ENCODE measurements around the gene PTPRT.

The PTPRT gene

DNA sequence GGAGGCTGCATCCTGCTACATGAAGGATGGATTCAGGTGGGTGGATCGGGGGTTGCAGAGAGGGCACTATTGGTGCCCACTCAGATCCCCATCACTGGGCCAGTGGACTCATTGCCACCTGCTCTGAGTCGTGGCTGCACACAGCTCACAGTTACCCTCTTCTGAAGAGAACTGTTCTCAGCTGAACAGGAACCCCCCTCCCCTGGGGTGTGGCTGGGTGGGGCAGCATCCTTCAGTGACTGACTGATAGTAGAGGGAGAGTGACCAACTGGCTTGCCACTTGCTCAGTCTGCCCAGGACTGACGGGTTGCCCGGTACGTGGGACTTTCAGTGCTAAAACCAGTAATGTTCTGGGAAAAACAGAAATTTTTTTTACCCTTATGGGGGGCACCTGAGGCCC is 1077.5 kb downstream of the PTPRT start:
- H3K36me3 Mint-ChIP-seq (ENCODE audit: low read depth) = no peaks in the 10 kb centered on the region
- no peak overlapping the region for H3K4me3 Mint-ChIP-seq
- no peaks in the 10 kb centered on the region for H3K4me1 Mint-ChIP-seq (ENCODE audit: low read depth)
- no peak for DNase-seq
- no peak overlapping the region for H3K27ac Mint-ChIP-seq
- H3K9me3 Mint-ChIP-seq = no peaks in the 10 kb centered on the region
- no peaks in the 10 kb centered on the region for H3K27me3 Mint-ChIP-seq

DNA sequence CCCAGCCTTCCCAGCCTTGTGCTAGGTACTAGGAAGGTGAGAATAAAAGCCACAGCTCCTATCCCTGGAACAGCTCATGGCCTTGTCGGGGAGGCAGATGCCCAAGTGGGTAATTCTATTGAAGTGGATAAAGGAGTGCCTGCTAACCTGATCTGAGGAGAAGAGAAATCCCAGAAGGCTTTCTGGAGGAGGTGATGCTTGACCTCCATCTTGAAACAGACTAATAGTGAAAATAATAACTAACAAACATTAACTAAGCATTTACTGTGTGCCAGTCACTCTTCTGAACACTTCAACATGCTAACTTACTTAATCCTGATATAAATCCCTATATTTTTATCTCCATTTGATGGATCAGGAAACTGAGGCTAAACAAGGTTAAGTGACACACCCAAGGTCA is 1078.4 kb downstream of the PTPRT start:
- no peaks in the 10 kb centered on the region for H3K27me3 Mint-ChIP-seq
- no peaks in the 10 kb centered on the region for H3K9me3 Mint-ChIP-seq
- no peaks in the 10 kb centered on the region for H3K4me1 Mint-ChIP-seq (ENCODE audit: low read depth)
- H3K27ac Mint-ChIP-seq = no peak overlapping the region
- no peaks in the 10 kb centered on the region for H3K36me3 Mint-ChIP-seq (ENCODE audit: low read depth)
- DNase-seq = no peak
- H3K4me3 Mint-ChIP-seq = no peak overlapping the region

GRCh38 chr20:42110301-42110700 is 1079.4 kb downstream of the PTPRT start:
- no peaks in the 10 kb centered on the region for H3K4me1 Mint-ChIP-seq (ENCODE audit: low read depth)
- H3K27ac Mint-ChIP-seq = no peak overlapping the region
- H3K9me3 Mint-ChIP-seq = no peaks in the 10 kb centered on the region
- H3K36me3 Mint-ChIP-seq (ENCODE audit: low read depth) = no peaks in the 10 kb centered on the region
- H3K27me3 Mint-ChIP-seq = no peaks in the 10 kb centered on the region
- no peak overlapping the region for H3K4me3 Mint-ChIP-seq
- no peak for DNase-seq

DNA sequence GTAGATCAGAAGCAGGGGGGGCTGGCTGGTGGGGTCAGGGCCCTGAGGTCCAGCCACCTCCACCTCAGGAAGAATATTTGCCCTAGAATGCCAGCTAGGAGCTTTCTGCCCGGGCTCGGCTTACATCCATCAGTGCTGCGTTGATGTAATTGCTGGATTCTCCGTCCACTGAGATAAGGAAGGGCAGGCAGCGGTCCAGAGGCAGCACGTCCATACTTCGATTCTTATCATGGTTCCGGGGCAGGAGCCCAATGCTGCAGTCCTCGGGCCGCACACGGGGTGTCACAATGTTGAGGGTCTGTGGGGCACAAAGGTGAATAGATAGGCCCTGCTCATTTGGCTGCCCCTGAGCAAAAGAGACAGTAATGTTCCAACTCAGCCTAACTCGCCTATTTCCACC is 1087.7 kb downstream of the PTPRT start:
- H3K36me3 Mint-ChIP-seq (ENCODE audit: low read depth) = no peaks in the 10 kb centered on the region
- H3K4me1 Mint-ChIP-seq (ENCODE audit: low read depth) = no peaks in the 10 kb centered on the region
- no peaks in the 10 kb centered on the region for H3K9me3 Mint-ChIP-seq
- H3K27ac Mint-ChIP-seq = no peak overlapping the region
- H3K27me3 Mint-ChIP-seq = peaks cover 3% of the 10 kb centered on the region
- DNase-seq = no peak
- no peak overlapping the region for H3K4me3 Mint-ChIP-seq

DNA sequence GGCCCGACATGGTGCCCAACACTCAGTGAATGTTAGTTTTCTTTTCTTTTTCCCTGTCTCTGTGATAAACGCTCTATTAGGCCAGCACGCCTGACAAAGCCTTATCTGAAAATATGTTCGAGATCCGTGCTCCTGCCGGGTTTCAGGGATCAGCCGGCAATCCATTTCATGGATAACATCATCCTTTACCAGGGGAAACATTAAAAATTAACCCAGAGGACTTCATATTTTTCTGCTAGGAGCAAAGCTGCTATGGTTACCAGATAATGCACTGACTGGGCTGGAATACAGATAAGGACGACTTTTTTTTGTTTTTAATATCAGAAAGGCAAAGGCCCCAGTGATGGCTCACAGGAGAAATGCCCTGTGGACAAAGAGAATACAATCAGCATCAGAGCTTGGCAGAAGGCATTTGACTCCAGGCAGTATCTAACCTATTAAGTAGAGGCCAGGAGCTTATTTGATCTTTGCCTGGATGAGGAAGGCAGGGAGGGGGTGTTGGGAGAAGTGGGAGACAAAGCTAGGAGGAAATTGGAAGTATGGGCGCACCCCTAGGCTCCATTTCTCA is 1089.5 kb downstream of the PTPRT start:
- H3K4me1 Mint-ChIP-seq (ENCODE audit: low read depth) = no peaks in the 10 kb centered on the region
- H3K36me3 Mint-ChIP-seq (ENCODE audit: low read depth) = no peaks in the 10 kb centered on the region
- DNase-seq = no peak
- H3K4me3 Mint-ChIP-seq = no peak overlapping the region
- H3K27ac Mint-ChIP-seq = no peak overlapping the region
- no peaks in the 10 kb centered on the region for H3K9me3 Mint-ChIP-seq
- peaks cover 3% of the 10 kb centered on the region for H3K27me3 Mint-ChIP-seq

DNA sequence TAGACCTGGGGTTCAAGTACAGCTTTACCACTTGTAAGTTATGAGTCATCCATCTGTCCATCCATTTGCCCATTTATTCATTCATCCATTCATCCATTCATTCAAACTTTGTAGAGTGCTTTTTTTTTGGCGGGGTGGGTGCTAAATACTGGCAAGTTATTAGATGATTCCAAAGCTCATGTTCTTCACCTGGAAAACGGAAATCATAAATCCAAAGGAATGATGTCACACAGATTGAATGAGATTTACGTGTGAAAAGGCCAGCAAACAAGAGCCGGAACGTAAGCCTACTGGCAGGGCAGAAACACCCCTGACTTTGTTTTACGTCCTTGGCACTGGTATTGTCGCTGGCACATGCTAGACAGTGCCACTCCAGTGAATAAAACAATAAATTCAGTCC is 1090.6 kb downstream of the PTPRT start:
- Mint-ChIP-seq H3K4me3 (no peak overlapping the region), H3K36me3 (ENCODE audit: low read depth) (no peaks in the 10 kb centered on the region), H3K4me1 (ENCODE audit: low read depth) (no peaks in the 10 kb centered on the region), H3K27me3 (peaks cover 3% of the 10 kb centered on the region), H3K9me3 (no peaks in the 10 kb centered on the region), H3K27ac (no peak overlapping the region)
- DNase-seq = no peak

GRCh38 chr20:42098418-42098817 is 1091.3 kb downstream of the PTPRT start:
- Mint-ChIP-seq H3K36me3 (ENCODE audit: low read depth) (no peaks in the 10 kb centered on the region), H3K9me3 (no peaks in the 10 kb centered on the region), H3K27ac (no peak overlapping the region), H3K4me1 (ENCODE audit: low read depth) (no peaks in the 10 kb centered on the region), H3K4me3 (no peak overlapping the region), H3K27me3 (peaks cover 3% of the 10 kb centered on the region)
- DNase-seq = no peak

DNA sequence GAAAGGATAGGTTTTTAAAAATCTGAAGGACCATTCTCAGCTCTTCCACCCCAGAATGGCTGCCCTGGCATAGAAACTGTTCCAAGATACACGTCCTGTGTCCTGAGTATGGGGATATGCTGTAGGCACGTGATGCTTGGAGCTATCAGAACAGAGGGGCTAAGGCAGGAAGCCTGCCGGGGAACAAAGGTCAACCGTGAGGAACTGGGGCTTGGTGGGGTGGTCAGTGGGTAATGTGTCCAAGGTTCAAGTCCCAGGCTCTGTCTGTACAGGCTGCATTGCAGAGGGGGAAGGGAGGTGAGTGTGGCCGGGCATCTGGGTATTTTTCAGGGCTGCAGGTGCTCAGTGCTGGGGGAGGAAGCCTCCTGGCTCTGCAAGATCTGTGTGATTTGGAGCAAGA is 1092.0 kb downstream of the PTPRT start:
- Mint-ChIP-seq H3K36me3 (ENCODE audit: low read depth) (no peaks in the 10 kb centered on the region), H3K4me3 (no peak overlapping the region), H3K27me3 (peaks cover 3% of the 10 kb centered on the region), H3K4me1 (ENCODE audit: low read depth) (no peaks in the 10 kb centered on the region), H3K27ac (no peak overlapping the region), H3K9me3 (no peaks in the 10 kb centered on the region)
- no peak for DNase-seq

GRCh38 chr20:42095221-42095620 is 1094.5 kb downstream of the PTPRT start:
- Mint-ChIP-seq H3K27ac (no peak overlapping the region), H3K27me3 (peaks cover 3% of the 10 kb centered on the region), H3K4me3 (no peak overlapping the region), H3K9me3 (no peaks in the 10 kb centered on the region), H3K4me1 (ENCODE audit: low read depth) (no peaks in the 10 kb centered on the region), H3K36me3 (ENCODE audit: low read depth) (no peaks in the 10 kb centered on the region)
- no peak for DNase-seq

DNA sequence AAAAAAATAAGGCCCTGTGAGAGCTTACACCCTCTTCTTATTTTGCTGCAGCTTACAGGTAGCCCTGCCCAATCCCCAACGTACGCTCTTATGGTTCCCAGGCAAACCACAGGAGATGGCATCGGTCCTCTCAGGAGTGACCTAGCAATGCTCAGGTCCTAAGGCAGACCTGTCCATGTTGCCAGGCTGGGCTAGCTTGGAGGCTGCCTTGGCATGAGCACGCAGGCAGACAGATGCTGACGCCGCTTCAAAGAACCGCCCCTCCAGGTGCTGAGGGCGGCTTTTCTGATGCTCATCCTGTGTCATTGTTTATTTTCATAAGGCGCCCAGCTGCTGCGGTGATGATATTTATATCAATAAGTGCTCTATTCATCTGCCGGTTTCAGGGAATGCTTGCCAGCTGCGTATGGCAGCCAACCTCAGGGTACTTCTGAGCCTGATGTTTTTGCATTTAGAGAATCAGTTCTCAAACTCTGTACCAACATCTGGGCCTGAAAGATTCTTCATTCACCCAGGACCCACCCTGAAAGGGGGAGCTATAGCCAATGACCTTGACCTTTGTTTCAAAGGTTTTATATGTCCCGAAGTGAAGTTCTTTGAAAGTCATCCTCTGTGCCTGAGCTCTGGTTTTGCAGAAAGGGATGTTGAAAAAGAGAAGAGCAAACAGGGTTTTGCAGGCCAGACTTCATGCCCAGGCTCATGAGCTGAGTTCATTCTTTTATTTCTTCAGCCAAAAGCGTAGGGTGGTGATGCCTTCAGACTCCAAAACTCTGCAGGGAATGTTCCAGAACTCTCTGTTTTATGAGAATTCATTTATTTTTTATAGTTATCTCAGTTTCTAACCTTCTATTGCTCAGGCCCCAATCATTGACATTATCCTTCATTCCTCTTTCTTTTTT is 1095.9 kb downstream of the PTPRT start:
- no peaks in the 10 kb centered on the region for H3K9me3 Mint-ChIP-seq
- H3K4me1 Mint-ChIP-seq (ENCODE audit: low read depth) = no peaks in the 10 kb centered on the region
- DNase-seq = no peak
- H3K4me3 Mint-ChIP-seq = no peak overlapping the region
- H3K27me3 Mint-ChIP-seq = no peaks in the 10 kb centered on the region
- H3K36me3 Mint-ChIP-seq (ENCODE audit: low read depth) = no peaks in the 10 kb centered on the region
- H3K27ac Mint-ChIP-seq = no peak overlapping the region

DNA sequence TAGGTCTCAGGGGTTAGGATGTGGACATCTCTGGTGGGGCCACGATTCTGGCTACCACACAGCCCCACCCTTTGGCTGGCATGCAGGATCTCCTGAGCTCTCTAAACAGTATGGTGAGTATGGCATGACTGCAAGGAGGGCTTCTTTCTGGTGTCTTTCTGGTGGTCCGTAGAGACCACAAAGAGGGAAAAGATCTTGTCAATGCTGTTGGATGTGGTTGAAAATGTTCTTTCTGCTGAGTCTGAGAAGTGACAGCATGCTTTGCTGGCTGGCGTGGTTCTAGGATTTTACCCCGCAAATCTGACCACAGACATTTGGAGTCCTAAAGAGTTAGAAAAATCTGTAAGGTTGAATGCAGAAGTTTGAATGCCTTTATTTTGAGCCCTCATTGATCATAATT is 1096.7 kb downstream of the PTPRT start:
- Mint-ChIP-seq H3K9me3 (no peaks in the 10 kb centered on the region), H3K4me1 (ENCODE audit: low read depth) (no peaks in the 10 kb centered on the region), H3K4me3 (no peak overlapping the region), H3K36me3 (ENCODE audit: low read depth) (no peaks in the 10 kb centered on the region), H3K27me3 (no peaks in the 10 kb centered on the region), H3K27ac (no peak overlapping the region)
- DNase-seq = no peak

GRCh38 chr20:42085366-42085765 is 1104.3 kb downstream of the PTPRT start:
- no peaks in the 10 kb centered on the region for H3K27me3 Mint-ChIP-seq
- H3K36me3 Mint-ChIP-seq (ENCODE audit: low read depth) = no peaks in the 10 kb centered on the region
- peaks cover 5% of the 10 kb centered on the region for H3K9me3 Mint-ChIP-seq
- no peak overlapping the region for H3K4me3 Mint-ChIP-seq
- DNase-seq = no peak
- H3K4me1 Mint-ChIP-seq (ENCODE audit: low read depth) = no peaks in the 10 kb centered on the region
- H3K27ac Mint-ChIP-seq = no peak overlapping the region

GRCh38 chr20:42083280-42083679 is 1106.4 kb downstream of the PTPRT start:
- peaks cover 5% of the 10 kb centered on the region for H3K9me3 Mint-ChIP-seq
- H3K4me3 Mint-ChIP-seq = no peak overlapping the region
- no peak for DNase-seq
- H3K36me3 Mint-ChIP-seq (ENCODE audit: low read depth) = no peaks in the 10 kb centered on the region
- H3K4me1 Mint-ChIP-seq (ENCODE audit: low read depth) = no peaks in the 10 kb centered on the region
- no peak overlapping the region for H3K27ac Mint-ChIP-seq
- no peaks in the 10 kb centered on the region for H3K27me3 Mint-ChIP-seq

DNA sequence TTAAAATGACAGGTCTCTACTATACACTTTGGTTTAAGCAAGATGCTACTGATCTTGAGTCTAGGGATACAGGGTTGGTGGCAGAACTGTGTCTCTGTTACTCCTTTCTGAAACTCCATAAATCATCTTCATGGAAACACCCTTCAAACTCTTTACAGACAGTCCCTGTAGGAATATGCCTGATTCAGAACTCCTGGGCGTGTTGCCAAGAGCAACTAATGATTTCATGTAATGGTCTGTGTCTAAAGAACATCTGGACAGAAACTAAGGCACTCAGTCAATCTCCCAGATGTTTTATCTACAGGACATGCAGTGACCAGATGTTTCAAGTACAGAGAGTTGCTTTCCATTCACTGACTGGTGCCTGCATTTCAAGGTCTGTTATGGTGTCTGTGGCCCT is 1107.1 kb downstream of the PTPRT start:
- no peaks in the 10 kb centered on the region for H3K4me1 Mint-ChIP-seq (ENCODE audit: low read depth)
- DNase-seq = no peak
- no peak overlapping the region for H3K4me3 Mint-ChIP-seq
- no peaks in the 10 kb centered on the region for H3K36me3 Mint-ChIP-seq (ENCODE audit: low read depth)
- no peak overlapping the region for H3K27ac Mint-ChIP-seq
- no peaks in the 10 kb centered on the region for H3K27me3 Mint-ChIP-seq
- H3K9me3 Mint-ChIP-seq = peaks cover 5% of the 10 kb centered on the region

- H3K27me3 Mint-ChIP-seq = no peaks in the 10 kb centered on the region
These were observed 1108.8 kb downstream of the PTPRT start for GRCh38 chr20:42080956-42081355.

More at GRCh38 chr20:42080956-42081355, 1108.8 kb downstream of the PTPRT start:
- no peak for DNase-seq
- Mint-ChIP-seq H3K36me3 (ENCODE audit: low read depth) (no peaks in the 10 kb centered on the region), H3K27ac (no peak overlapping the region), H3K4me1 (ENCODE audit: low read depth) (no peaks in the 10 kb centered on the region), H3K4me3 (no peak overlapping the region), H3K9me3 (peaks cover 2% of the 10 kb centered on the region)

Measured in activated T-cell treated with anti-CD3 and anti-CD28 coated beads, Interleukin-2, amount 50 U/mL, for 24 hours (primary cell).